SK-N-SH (cell line): ENCODE measurements around the gene PNLDC1.

Experiments
- CTCF ChIP-seq: fragments of 200-600 bp; sonication (generic); IDR thresholded peaks from 2 replicates; pipeline ENCODE4 v1.6.1; 2017; ENCODE audit warnings: antibody characterized with exemption, mild to moderate bottlenecking, moderate library complexity
- ELF1 ChIP-seq: IDR thresholded peaks from 2 replicates; pipeline ENCODE4 v1.4.0; 2012
- MAX ChIP-seq: IDR thresholded peaks from 2 replicates; pipeline ENCODE4 v1.4.0; 2012; ENCODE audit warnings: low read depth
- POLR2AphosphoS5 ChIP-seq: IDR thresholded peaks from 2 replicates; pipeline ENCODE4 v1.6.1; 2012; ENCODE audit warnings: low read depth, low read length
- RAD21 ChIP-seq: IDR thresholded peaks from 2 replicates; pipeline ENCODE4 v1.6.1; 2012; ENCODE audit warnings: mild to moderate bottlenecking, low read length
- SMC3 ChIP-seq: IDR thresholded peaks from 2 replicates; pipeline ENCODE4 v1.6.1; 2012; ENCODE audit warnings: low read depth, low read length, improper control_type of control experiment
- USF2 ChIP-seq: fragments of 150-350 bp; IDR thresholded peaks from 2 replicates; pipeline ENCODE4 v1.6.1; 2017; ENCODE audit warnings: antibody characterized with exemption, low read length, low read depth, borderline replicate concordance
- YY1 ChIP-seq: IDR thresholded peaks from 2 replicates; pipeline ENCODE4 v1.4.0; 2012; ENCODE audit warnings: low read depth, mild to moderate bottlenecking
- ZBTB33 ChIP-seq: IDR thresholded peaks from 2 replicates; pipeline ENCODE4 v1.4.0; 2012; ENCODE audit warnings: low read depth, borderline replicate concordance

GRCh38 chr6:159758031-159759001 lies 41.8 kb upstream of the PNLDC1 start:
- TF ChIP-seq CTCF: peak; percentile 49
- TF ChIP-seq ZBTB33: no peak
- no peak for TF ChIP-seq USF2
- TF ChIP-seq ELF1: no peak
- no peak for TF ChIP-seq RAD21
- no peak for TF ChIP-seq POLR2AphosphoS5
- TF ChIP-seq SMC3: no peak
- TF ChIP-seq MAX: no peak
- no peak; the same call in 1 of the 2 replicates for TF ChIP-seq YY1
